ENCODE data around the gene SPR.

SPR gene

DNA sequence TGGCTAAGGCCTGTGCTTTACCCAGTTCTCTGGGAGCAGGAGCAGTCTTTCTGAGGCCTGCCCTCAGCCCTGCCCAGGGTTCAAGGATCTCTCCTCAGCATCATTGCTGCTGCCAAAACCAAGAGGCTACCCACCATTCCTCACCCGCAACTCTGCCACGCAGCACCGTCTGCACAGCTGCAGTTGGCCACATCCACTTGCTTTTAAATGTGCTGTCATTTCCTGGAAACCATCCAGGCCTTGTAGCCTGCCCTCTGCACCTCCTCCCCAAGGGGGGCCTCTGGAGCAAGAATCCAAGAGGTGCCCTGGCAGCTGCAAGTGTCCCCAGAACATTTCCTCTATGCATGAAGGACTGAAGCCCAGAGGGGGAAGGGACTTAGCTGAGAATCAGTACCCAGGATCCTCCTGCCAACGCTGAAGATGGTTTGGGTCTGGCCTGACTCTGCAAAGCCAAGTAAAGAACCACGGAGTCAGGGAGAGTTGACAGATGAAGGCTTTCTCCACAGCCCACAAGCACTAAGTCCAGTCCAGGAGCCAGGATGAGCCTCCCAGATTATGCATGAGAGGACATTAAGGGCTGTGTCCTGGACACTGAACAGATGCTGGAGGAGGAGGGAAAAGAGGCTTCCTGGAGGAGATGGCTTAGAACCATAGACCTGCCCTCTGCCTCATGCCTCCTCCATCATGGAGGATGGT lies 45.0 kb downstream of the SPR start:
- DNase-seq (ENCODE audit: low read depth): no peak

DNA sequence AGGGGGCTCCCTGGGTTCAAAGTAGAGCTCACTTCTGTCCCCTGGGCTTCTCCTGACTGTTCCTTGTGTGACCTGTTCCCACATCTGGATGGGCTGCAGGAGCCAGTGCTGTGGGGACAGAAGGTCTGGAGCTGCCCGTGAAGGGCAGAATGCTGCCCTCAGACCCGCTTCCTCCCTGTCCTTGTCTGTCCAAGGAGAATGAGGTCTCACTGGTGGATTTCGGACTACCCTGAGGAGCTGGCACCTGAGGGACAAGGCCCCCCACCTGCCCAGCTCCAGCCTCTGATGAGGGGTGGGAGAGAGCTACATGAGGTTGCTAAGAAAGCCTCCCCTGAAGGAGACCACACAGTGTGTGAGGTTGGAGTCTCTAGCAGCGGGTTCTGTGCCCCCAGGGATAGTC lies 45.6 kb downstream of the SPR start:
- DNase-seq (ENCODE audit: low read depth): no peak

- no peak for DNase-seq (ENCODE audit: low read depth)
These were observed 46.0 kb downstream of the SPR start for GRCh38 chr2:72933207-72933606.

DNA sequence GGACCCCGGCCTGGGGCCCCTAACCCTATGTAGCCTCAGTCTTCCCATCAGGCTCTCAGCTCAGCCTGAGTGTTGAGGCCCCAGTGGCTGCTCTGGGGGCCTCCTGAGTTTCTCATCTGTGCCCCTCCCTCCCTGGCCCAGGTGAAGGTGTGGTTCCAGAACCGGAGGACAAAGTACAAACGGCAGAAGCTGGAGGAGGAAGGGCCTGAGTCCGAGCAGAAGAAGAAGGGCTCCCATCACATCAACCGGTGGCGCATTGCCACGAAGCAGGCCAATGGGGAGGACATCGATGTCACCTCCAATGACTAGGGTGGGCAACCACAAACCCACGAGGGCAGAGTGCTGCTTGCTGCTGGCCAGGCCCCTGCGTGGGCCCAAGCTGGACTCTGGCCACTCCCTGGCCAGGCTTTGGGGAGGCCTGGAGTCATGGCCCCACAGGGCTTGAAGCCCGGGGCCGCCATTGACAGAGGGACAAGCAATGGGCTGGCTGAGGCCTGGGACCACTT lies 46.5 kb downstream of the SPR start:
- DNase-seq (ENCODE audit: low read depth): no peak

DNA sequence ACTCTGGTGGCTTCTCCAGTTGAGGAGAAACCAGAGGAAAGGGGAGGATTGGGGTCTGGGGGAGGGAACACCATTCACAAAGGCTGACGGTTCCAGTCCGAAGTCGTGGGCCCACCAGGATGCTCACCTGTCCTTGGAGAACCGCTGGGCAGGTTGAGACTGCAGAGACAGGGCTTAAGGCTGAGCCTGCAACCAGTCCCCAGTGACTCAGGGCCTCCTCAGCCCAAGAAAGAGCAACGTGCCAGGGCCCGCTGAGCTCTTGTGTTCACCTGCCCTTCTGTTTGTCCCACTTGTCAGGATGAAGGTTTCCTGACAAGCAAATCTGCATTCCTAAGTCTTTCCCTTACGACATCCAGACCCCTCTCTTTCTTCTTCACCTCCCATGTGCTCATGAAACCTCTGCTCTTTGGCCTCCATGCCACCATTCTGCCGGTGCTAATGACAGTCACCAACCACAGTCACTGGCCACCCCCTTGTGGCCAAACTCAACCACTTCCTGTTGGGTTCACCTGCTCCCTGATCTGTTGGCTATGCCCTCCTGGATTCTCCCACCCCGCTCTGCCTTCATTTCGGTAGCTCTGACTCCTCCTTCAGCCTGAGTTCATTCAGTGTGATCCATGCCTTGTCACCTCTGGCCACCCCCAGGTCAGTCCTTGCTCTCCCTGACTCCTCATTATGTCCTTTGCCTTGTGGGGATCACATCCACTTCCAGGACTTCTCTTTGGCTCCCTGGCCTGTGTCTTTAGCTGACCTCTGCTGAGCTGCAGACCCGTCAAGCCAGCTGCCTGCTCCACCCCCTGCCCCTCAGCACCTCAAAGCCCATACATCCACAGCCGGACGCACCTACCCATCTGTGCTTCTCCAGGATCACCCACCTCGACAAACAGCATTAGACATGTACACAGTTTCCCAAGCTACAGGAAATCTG lies 47.7 kb downstream of the SPR start:
- peak; percentile 39 for DNase-seq (ENCODE audit: low read depth)

DNA sequence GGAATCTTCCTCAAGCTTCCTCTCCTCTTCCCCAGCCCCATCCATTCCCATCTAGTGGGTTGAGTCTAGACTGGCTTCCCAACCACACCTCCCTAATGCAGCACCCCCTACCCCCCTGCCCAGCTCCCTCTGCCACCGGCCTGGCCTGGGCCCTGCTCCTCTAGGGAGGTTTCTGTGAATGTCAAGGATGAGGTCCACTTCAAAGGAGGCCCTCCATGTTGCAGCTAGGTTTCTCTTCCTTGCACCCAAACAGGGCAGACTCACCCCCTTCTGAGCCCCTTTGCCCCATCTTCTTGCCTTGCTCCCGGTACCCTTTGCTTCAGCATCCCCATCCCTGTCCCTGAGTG lies 48.4 kb downstream of the SPR start:
- DNase-seq (ENCODE audit: low read depth): no peak

DNA sequence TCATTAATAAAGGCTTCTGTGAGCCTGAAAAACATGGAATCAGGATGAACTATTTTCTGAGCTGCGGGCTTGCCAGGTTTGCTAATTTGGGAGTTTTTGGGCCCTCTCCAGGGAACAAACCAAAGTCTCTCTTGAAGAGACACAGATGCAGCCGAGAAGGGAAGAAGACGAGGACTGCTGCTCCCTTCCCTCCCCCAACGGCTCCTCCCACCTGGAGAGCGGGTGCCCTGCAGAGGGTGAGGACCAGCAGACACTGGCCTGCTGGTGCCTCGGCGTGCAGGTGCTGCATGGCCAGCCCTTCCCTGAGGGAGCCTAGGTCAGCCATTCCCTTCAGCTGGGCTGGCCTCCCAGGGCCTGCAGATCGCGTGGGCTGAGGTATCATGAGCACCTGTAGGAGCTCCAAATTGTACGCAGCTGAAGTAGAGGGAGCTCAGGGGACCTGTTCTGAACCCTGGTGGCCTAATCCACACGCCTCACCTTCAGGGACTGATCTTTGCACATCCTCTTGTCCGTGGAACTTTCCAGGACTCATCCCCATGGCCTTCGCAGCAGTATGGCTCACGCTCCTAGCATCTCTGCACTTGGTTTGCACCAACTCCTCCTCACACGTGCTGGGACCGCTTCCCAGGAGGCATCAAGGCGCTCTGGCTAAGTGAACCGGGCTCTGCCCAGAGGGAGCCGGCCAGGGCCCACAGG lies 49.6 kb downstream of the SPR start:
- DNase-seq (ENCODE audit: low read depth): no peak

- no peak for DNase-seq (ENCODE audit: low read depth)
These were observed 50.1 kb downstream of the SPR start for GRCh38 chr2:72937356-72937669.

- no peak for DNase-seq (ENCODE audit: low read depth)
These were observed 51.2 kb downstream of the SPR start for GRCh38 chr2:72938455-72938854.

GRCh38 chr2:72940361-72940760 lies 53.2 kb downstream of the SPR start:
- no peak for DNase-seq (ENCODE audit: low read depth)

DNA sequence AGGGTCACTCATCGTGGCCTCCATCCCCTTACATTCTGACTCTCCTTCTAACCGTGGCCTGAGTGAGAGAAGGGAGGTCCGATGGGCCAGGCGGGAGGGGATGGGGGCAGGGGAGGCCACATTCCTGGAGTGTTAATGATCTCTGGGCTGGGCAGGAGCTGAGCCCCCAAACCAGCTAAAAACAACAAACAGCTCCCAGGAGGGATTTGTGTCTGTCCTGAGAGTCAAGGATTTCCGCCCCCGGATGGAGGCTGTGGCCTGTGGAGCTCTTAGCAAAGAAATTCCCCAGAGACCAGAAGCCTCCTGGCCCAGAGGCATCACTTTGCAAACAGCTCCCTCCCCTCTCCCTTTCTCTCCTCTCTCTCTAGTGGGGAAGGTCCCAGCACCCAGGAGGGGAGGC lies 53.6 kb downstream of the SPR start:
- DNase-seq (ENCODE audit: low read depth): no peak
